Fibroblast of skin of left quadriceps (primary cell): ENCODE results near the gene WDR26.

Experiments
- DNase-seq, 2 experiments: peaks; one replicate each; pipeline ENCODE4 v3.0.0-alpha.2; 2013; ENCODE audit warnings: low read depth in 2 of 2

The WDR26 gene

GRCh38 chr1:224393294-224393693 lies 41.3 kb downstream of the WDR26 start:
- no peak for DNase-seq

- no peak for DNase-seq
These were observed 42.0 kb downstream of the WDR26 start for GRCh38 chr1:224392411-224393249.

- DNase-seq: no peak
These were observed 44.1 kb downstream of the WDR26 start for GRCh38 chr1:224390517-224390916.

GRCh38 chr1:224387943-224388342 lies 46.7 kb downstream of the WDR26 start:
- no peak for DNase-seq

GRCh38 chr1:224387302-224387912 lies 47.2 kb downstream of the WDR26 start:
- no peak for DNase-seq

GRCh38 chr1:224383218-224383617 lies 51.4 kb downstream of the WDR26 start:
- DNase-seq: no peak

- no peak for DNase-seq
These were observed 52.6 kb downstream of the WDR26 start for GRCh38 chr1:224381880-224382548.

- DNase-seq: no peak
These were observed 54.6 kb downstream of the WDR26 start for GRCh38 chr1:224380003-224380402.

GRCh38 chr1:224378855-224379631 lies 55.6 kb downstream of the WDR26 start:
- DNase-seq: no peak

- peak in 1 of 2 experiments; percentile 4 for DNase-seq
These were observed 57.0 kb downstream of the WDR26 start for GRCh38 chr1:224377676-224378006.

- DNase-seq: no peak
These were observed 59.5 kb downstream of the WDR26 start for GRCh38 chr1:224375059-224375458.

GRCh38 chr1:224373008-224373590 lies 61.5 kb downstream of the WDR26 start:
- DNase-seq: no peak

- DNase-seq: no peak
These were observed 66.2 kb downstream of the WDR26 start for GRCh38 chr1:224368409-224368808.

- DNase-seq: no peak
These were observed 75.4 kb downstream of the WDR26 start for GRCh38 chr1:224359207-224359606.

- no peak for DNase-seq
These were observed 76.4 kb downstream of the WDR26 start for GRCh38 chr1:224358237-224358636.

GRCh38 chr1:224357626-224358124 lies 76.9 kb downstream of the WDR26 start:
- peak in 1 of 2 experiments; percentile 30 for DNase-seq

- DNase-seq: peak; percentile 91
These were observed 77.6 kb downstream of the WDR26 start, which contains the start of gene CNIH4 for GRCh38 chr1:224356685-224357625. Gene CNIH4 (plus strand): TSS chr1:224356879. CDS start chr1:224356925, 46 bp downstream.

GRCh38 chr1:224353975-224354925 lies 80.3 kb downstream of the WDR26 start:
- DNase-seq: no peak
